COR-L47 (cell line): ENCODE data around the gene ELN.
"Not testable (repeated sequence)": the region's sequence is repeated elsewhere in the genome, so short reads cannot be mapped to it uniquely, and the experiment has no call there.

ENCODE experiments used
- DNase-seq: peaks from one replicate; lab custom pipeline; 2025; lab: John Stamatoyannopoulos, UW

ELN gene

DNA sequence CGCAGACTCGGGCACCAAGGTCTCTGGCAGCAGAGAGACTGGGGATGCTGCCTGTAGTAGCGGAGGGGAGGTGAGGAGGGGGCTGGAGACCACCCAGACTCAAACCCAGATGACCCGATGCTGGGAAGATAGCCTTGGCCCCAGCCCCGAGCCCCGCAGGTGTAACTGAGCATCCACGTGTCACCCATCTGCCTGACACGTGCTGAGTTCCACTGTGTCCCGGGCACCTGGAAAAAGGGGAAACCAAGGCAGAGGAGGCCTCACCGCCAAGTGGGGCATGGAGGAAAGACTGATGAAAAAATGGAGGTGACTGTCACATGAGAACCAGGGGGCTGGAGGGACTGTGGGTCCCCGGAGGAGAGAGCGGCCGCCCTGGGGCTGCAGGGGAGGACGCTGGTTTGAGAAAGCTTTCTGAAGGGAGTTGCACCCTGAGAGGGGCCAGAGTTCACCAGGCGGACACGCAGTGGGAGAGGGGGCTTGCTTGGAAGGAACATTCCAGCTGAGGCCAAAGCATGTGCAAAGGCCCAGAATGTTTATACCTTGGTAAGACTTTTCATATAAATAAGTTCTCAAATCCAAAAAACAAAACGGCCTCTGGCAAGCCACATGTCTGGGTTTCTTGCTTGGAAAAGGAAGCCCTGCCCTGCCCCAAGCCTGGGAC is 27.4 kb upstream of the ELN start:
- DNase-seq, result no peak

DNA sequence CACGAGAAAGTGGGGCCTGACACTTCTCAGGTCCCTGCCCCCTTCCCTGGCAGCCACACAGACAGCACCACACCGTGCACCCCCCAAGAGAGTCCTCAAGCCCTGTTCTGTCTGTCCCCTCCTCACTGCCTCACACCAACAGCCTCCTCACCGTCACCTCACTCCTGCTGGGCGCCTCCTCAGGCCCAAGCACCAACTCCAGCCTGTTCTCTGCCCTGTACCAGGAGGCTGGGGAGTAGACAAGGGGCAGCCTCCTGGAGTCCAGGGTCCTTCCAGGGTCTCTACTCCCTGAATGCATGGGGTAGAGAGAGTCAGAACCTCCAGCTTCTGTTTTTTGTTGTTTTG is 26.9 kb upstream of the ELN start:
- DNase-seq, result no peak

DNA sequence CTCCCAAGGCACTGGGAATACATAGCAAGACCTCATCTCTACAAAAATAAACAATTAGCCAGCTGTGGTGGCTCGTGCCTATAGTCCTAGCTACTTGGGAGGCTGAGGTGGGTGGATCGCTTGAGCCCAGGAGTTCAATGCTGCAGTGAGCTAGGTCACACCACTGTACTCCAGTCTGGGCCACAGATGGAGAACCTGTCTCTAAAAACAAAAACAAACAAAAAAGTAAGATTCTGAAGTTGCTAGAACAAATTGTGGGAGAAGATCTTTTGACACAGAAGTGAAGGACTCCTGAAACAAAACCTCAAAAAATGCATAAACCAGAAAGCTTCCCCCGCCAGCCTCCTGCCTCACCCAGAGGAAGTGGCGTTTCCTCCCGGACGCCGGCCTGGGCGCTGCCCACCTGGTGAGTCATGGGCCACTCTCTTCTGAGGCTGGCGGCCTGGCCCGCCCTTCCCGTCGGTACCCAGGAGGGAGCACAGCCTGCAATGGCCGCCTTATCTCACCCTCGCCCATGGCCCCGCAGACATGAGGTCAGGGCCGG is 25.4 kb upstream of the ELN start:
- no peak for DNase-seq

DNA sequence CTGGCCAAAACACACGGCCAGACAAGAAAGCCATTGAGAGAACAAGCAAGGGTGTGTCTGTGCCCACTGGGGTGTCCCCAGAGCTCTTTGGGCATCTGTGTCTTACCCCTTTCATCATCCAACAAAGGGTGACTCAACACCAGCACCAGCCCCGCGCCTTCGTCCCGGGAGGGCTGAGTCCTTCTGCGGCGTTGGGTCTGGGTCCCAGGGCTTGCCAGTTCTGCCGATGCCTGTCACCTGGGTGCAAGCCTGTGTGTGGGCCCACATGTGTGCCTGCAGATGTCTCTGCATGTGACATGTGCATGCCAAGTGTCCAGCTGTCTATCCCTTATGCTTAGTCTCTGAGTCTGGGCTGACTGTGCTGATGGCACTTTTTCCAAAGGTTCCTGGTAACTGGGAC is 24.4 kb upstream of the ELN start:
- no peak for DNase-seq

DNA sequence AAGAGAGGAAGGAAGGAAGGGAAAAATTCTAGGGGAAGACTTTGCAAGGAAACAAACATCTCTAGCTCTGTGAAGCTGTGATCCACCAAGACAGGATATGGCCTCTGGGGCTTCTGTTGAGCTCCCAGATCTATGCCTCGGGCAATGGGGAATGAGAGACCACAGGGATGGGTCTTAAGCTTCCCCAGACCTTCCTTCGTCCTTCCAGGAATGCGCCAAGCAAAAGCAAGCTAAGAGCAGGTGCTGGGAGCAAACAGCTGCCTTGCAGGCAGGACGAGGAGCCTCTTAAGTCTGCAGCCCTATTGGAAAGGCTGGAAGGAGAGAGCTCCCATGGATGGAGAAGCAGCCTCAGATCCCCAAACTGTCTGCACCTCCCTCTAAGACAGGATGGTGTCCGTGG is 21.9 kb upstream of the ELN start:
- DNase-seq, result no peak

DNA sequence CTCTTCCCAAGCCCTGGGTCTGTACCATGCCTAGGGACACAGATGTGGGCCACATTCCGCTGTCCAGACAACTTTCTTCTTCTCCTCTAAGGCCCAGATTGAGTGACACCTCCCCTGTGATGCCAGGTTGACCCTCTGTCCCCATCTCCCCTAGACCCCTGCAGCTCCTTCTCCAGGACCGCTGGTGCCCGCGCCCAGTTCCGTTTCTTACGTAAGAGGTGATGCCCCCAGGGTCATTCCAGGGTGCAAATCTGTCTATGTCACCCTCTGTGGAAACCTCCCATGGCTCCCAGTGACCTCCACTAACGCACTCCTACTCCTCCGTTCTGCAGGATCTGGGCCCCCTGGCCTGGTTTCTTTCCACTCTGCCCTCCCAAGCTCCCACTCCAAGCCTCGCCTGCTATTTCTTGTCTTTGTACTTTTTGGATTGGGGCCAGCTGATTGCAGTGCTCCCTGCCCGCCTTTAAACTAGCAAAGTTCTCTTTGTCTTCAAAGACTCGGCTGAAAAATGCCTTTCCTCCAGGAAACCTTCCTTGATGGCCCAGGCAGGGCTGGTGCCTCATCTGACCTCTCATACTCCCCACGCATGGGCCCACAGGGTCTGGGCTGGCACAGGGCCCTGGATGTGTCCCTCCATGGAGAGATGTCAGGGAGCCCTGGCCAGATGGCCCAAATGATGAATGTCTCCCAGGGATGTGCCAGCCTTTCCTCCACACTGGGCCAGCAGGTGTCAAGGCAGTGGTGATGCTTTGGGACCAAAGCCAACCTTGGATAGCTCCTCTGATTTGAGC is 21.3 kb upstream of the ELN start:
- peak; percentile 41 for DNase-seq

DNA sequence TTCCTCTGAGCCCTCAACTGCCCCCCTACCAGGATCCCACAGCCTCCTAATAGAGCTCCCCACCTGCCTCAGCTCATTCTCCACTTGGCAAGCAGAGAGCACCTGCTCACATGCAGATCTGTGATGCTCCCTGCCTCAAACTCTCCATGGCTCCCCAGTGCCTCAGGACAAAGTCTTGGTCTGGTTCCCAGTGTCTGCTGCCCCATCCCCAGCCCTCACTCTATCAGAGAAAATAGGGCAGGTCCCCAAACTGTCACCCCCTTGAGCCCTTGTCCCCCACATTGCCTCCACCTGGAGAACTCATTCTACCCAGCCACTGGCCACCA is 20.8 kb upstream of the ELN start:
- DNase-seq, result no peak

DNA sequence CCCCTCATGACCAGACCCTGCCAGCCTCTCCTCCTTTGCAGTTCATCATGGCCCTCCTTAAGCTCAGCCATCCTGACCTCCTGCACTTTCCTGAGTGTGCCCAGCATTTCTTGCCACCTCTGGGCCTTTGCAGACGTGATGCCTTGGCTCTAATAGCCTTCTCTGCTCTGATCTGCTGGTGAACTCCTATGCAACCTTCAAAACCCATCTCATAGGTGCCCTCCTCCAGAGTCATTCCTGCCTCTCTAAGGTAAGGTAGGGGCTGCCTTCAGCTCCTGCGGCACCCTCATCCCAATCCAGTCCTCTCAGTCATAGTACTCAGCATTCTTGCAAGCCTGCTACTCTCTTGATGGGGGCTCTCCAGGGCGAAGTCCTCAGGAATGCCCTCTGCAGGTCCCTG is 19.3 kb upstream of the ELN start:
- DNase-seq, result no peak

DNA sequence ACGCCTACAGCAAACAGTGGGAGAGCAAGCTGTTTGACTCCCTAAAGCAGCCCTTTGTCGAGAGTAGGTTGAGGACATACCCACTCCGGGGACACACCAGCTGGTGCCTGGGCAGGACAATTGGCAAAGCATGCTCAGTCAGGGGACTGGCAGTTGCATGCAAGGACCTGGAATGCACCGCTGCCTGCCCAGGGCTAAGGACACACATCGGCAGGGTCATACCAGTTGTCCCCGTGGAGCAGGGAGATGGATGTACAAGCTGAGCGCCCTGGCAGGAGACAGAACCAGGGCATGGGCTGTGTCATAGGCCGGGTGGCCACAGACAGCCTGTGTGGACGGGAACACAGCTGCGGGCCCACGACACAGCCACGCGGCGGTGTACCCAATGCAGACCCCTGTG is 18.3 kb upstream of the ELN start:
- DNase-seq, result no peak

DNA sequence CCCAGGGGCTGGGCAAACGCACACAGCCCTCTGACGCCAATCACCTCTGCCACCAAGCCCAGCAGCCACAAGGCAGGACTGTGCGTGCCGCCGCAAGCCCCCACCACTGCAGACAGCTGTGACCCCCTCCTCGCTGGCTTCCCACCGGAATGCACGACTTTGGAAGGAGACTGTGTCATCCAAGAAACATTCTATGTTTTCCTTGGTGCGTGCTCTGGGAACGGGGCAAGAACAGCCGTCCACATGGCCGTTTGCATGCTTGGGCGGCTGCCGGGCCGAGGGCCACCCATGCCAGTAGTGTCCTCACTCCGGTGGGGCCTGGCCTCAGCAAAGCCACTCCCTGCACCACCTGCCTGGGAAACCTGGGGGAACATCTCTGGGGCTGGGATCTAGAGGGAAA is 17.6 kb upstream of the ELN start:
- DNase-seq, result no peak

DNA sequence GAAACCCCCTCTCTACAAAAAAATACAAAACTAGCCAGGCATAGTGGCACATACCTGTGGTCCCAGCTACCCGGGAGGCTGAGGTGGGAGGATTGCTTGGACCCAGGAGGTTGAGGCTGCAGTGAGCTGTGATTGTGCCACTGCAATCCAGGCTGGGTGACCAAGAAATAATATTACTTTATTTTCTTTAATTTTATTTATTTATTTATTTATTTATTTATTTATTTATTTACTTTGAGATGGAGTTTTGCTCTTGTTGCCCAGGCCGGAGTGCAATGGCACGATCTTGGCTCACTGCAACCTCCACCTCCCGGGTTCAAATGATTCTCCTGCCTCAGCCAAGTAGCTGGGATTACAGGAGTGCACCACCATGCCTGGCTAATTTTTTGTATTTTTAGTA is 16.6 kb upstream of the ELN start:
- DNase-seq, result not testable (repeated sequence)

DNA sequence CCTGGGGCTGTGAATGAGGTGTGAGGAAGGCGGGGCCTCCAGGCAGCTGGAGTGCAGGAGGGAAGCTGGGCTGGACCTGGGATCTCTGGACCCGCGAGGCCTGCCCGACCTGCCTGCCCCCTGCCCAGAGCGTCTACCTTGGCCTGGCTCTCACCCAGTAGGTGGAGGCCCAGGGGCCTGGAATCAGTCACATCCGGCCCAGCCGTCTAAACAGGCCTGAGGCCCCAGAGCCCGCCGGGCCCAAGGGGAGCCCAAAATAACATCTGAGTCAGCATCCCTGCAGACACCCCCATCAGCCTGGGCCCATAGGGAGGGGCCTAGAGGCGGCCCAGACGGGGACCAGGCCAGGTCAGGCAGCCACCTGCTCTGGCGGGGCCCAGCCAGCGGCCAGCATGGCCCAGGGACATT is 15.1 kb upstream of the ELN start:
- no peak for DNase-seq

DNA sequence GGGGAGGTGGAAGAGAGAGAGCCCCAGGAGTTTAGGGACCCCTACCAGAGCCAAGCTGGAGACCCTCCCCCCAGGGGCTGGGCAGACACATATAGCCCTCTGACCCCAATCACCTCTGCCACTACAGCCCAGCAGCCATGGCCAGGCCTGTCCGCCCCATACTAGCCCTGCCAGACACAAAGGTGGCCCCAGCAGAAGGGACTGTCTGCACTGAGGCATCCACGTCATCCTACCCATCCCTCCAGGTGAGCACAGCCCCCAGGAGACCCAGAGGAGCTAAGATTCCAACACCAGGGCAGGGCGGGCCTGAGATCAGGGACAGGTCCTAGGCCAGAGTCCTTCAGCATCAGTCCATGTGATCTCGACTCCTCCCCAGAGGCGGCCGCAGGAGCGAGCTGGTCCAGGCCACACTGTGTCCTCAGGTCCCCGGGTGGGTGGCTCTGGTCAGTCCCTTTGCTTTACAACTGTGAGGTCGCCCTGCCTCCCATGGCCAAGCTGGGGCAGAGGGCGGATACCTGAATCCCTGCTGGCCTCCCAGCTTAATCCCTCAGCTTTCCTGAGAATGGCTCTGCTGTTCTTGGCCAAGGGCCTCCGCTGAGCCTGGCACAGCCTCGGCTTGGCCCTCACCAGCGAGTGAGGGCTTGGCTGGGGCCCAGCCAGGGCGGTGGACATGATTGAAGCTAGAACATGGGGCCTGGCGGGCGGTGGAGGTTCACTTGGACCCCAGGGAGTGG is 14.3 kb upstream of the ELN start:
- DNase-seq, result no peak

DNA sequence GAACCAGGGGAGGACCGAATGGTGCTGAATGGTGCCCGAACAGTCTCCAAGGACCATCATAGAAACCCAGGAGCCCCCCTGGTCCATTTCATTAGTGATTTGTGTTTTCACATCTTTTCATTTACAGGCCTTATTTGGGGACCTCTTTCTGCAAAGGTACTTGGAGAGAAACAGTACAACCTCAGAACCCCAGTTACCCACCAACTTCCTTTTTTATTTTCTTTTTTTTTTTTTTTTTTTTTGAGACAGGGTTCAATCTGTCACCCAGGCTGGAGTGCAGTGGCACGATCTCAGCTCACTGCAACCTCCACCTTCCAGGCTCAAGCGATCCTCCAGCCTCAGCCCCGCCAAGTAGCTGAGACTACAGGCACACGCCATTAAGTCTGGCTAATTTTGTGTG is 13.0 kb upstream of the ELN start:
- DNase-seq, result no peak

DNA sequence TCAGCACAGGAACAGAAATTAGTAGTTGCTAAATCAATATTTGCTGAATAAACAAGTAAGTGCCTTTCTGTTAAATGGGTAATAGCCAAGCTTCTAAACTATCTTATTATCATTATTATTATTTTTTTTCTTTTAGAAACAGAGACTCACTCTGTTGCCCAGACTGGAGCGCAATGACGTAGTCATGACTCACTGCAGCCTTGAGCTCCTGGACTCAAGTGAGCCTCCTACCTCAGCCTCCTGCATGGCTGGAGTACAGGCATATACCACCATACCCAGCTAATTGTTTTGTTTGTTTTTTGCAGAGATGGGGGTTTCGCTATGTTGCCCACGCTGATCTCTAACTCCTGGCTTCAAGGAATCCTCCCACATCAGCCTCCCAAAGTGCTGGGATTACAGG is 12.3 kb upstream of the ELN start:
- DNase-seq, result no peak

DNA sequence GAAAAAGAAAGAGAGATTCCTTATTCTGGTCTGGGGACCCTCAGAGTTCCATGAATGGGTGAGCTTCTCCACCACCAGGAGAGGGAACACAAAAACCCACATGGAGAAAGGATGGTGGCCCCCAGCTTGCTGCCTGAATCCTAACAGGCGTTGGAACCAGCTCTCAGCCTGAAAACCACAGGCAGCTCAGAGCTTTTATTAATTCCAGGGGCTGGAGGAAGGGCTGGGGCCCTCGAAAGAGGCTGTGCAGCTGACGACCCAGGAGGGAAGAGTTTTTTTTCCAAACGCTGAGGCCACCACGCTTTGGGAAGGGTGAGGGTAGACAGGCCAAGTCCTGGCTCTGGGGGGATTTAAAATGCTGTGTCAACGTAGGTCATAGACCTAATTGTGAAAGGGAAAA is 10.8 kb upstream of the ELN start:
- no peak for DNase-seq

DNA sequence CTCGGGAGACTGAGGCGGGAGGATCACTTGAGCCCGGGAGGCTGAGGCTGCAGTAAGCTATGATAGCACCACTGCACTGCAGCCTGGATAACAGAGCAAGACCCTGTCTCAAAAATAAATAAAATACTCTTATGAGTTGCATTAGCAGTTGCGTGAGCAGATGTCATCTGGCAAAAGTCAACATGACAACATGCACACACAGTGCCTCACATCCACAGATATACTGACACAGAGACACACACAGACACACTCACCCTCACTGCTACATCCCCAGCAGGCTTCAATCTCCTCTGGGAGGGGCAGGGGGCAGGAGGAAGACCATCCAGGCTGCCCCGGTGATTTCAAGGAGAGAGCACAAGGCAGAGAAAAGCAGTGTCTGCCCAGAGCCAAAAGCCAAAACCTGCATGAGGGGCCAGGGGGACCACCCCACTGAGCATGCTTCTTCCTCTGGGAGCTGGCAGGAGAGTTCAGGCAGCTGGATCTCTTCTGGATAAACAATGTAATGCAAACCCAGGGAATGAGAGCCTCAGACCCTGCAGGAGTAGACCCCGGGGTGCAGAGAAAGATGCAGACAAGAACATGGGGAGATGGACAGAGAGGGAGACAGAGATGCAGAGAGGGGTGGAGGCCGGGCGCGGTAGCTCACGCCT is 9.6 kb upstream of the ELN start:
- no peak for DNase-seq

DNA sequence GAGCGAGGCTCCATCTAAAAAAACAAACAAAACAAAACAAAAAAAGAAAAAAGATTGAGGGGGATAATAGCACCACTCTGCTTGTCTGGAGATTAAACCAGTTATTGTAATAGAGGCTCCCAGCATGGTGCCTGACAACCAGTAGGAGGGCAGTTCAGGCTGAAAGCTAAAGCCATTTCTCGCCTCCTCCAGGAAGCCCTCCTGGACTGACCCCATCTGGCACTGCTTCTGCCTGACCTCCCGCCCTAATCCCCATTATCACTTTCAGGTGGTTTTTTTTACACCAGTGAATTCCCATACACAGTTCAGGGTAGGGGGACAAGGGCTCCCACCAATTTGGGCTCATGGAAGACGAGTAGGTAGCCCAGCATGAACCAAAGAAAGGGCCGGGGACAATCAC is 8.8 kb upstream of the ELN start:
- DNase-seq, result no peak

DNA sequence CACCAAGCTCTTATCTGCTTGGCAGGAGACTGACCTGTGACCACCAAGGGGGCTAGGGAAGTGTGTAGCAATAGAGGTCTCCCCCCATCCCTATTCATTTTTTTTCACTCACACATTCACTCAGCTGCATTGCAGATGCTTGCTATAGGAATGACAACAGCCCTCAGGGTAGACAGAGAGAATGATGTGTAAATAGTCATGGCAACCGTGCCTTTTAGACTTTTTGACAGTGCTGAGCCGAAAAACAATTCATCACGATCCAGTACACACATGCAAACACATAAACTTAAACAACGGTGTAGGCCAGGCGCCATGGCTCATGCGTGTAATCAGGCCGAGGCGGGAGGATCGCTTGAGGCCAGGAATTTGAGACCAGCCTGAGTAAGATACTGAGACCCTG is 7.6 kb upstream of the ELN start:
- DNase-seq, result no peak

DNA sequence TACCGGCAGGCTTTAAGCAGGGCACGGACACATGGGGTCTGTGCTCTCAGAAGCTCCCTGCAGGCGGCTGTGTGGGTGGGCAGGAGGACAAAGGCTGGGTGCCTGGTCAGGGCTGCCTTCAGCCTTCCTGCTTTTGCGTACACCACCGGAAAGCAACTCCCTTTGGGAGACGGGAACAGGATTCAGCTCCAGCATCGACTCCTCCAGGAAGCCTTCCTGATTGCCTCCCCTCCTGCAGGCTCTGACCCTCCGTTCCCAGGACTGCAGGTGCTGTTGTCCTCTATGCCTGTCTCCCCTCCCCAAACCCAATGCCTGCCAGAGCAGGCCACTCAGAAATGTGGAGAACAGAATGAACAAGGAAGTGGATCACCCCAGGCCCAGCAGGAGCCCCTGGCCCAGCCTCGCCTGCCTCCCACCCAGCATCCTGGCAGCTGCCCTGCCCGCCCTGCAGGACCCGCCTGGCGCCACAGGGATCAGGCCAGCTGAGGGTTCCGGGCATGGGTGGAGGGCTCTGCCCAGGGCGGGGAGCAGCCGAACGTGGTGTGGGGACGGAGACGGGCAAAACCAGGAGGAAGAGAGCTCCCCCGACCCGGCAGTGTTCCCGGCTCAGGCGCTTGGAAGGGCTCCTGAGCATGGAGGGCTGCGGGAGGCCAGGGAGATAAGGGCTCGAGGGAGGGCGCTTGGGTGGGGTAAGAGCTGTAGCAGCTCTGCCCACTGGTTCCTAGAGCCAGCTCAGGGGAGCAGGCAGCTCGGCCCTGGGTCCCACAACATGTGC is 6.2 kb upstream of the ELN start:
- DNase-seq, result no peak

DNA sequence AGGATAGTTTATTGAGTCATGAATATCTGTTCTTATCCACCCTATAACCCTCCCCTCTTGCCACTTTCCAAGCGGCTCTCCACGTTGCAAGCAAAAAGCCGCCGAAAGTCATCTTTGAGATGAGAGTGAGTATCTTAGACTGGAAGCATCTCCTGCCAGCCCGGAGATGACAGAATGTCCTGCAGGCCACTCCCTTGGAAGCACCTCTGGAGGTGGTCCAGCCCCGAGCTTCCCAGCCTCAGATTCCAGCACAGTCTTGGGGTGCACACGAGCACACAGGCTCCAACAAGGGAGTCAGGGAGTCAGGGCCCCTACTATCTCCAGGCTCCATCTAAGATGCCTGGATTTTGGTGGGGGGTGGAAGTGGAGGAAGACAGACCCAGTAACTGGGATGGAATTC is 5.5 kb upstream of the ELN start:
- no peak for DNase-seq

DNA sequence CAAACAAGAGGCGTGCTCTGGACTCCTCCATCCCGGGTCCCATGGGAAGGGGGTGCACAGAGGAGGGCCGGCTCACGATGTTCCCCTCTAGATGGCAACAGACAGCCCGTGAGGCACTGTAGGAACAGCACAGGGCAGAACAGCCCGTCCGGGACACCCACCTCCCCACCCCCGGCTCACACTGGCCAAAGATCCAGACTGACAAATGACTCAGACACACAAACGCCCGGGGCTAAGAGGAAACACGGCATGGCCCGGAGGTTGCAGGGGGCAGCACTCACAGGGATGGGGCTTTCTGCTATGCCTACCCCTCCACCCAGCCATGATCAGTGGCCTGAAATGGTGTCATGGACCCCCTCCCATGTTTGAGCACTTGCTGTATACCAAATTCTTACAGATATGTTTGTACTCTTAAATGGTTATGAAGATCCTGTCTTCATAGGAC is 4.9 kb upstream of the ELN start:
- no peak for DNase-seq
